ENCODE measurements around the gene LIN28B.

DNA sequence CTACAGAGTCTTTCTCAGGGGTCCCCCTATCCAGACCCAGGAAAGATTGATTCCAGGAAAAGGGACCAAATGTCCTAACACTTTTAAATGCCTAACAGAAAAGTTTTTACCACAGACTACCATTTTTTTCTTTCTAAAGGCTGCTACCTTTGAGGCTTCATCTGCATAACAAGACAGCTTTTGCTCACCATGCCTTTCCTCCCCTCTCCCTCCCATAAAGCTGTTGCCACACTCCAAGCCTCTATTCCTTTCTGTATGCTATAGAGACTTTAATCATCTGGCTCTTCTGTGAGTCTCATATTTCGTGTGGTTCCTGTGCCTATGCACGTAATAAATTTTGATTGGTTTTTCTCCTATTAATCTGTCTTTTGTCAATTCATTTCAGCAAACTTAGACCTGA lies 26.0 kb upstream of the LIN28B start:
- TF ChIP-seq, protein P1, sequence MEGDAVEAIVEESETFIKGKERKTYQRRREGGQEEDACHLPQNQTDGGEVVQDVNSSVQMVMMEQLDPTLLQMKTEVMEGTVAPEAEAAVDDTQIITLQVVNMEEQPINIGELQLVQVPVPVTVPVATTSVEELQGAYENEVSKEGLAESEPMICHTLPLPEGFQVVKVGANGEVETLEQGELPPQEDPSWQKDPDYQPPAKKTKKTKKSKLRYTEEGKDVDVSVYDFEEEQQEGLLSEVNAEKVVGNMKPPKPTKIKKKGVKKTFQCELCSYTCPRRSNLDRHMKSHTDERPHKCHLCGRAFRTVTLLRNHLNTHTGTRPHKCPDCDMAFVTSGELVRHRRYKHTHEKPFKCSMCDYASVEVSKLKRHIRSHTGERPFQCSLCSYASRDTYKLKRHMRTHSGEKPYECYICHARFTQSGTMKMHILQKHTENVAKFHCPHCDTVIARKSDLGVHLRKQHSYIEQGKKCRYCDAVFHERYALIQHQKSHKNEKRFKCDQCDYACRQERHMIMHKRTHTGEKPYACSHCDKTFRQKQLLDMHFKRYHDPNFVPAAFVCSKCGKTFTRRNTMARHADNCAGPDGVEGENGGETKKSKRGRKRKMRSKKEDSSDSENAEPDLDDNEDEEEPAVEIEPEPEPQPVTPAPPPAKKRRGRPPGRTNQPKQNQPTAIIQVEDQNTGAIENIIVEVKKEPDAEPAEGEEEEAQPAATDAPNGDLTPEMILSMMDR (IDR thresholded peaks at IDR 0.05; ENCODE audit: poor library complexity, severe bottlenecking), result no peak
- TF ChIP-seq, protein P2, sequence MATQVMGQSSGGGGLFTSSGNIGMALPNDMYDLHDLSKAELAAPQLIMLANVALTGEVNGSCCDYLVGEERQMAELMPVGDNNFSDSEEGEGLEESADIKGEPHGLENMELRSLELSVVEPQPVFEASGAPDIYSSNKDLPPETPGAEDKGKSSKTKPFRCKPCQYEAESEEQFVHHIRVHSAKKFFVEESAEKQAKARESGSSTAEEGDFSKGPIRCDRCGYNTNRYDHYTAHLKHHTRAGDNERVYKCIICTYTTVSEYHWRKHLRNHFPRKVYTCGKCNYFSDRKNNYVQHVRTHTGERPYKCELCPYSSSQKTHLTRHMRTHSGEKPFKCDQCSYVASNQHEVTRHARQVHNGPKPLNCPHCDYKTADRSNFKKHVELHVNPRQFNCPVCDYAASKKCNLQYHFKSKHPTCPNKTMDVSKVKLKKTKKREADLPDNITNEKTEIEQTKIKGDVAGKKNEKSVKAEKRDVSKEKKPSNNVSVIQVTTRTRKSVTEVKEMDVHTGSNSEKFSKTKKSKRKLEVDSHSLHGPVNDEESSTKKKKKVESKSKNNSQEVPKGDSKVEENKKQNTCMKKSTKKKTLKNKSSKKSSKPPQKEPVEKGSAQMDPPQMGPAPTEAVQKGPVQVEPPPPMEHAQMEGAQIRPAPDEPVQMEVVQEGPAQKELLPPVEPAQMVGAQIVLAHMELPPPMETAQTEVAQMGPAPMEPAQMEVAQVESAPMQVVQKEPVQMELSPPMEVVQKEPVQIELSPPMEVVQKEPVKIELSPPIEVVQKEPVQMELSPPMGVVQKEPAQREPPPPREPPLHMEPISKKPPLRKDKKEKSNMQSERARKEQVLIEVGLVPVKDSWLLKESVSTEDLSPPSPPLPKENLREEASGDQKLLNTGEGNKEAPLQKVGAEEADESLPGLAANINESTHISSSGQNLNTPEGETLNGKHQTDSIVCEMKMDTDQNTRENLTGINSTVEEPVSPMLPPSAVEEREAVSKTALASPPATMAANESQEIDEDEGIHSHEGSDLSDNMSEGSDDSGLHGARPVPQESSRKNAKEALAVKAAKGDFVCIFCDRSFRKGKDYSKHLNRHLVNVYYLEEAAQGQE (IDR thresholded peaks at IDR 0.05; ENCODE audit: borderline replicate concordance), result no peak
- TF ChIP-seq EP300 (conservative IDR thresholded peaks at IDR 0.05; ENCODE audit: poor library complexity, severe bottlenecking), result no peak
- no peak for TF ChIP-seq POLR2AphosphoS5 (IDR thresholded peaks at IDR 0.05)
- no peak for TF ChIP-seq RAD21 (conservative IDR thresholded peaks at IDR 0.05)
- no peak for TF ChIP-seq EZH2 (IDR thresholded peaks at IDR 0.05; ENCODE audit: borderline replicate concordance, insufficient read depth, low read length, poor library complexity, severe bottlenecking)

Data from neural cell (in vitro differentiated cells).